22Rv1 (cell line): ENCODE measurements around the gene PLSCR1.

Experiments used
- H3K27ac ChIP-seq: fragments of 450-650 bp; 2 replicates; pipeline ENCODE4 v1.5.1; 2017
- CTCF ChIP-seq: fragments of 450-650 bp; IDR thresholded peaks from 2 replicates; pipeline ENCODE4 v1.5.1; 2017; ENCODE audit warnings: mild to moderate bottlenecking
- ZFX ChIP-seq: fragments of 450-650 bp; IDR thresholded peaks from 2 replicates; pipeline ENCODE4 v1.6.1; 2017; ENCODE audit warnings: antibody characterized with exemption, borderline replicate concordance

PLSCR1 gene

GRCh38 chr3:146542978-146543377 is 1.4 kb downstream of the PLSCR1 start:
- H3K27ac ChIP-seq, result no peak overlapping the region
- TF ChIP-seq ZFX (no peak), CTCF (no peak)

- no peak for TF ChIP-seq ZFX
- no peak for TF ChIP-seq CTCF
- H3K27ac ChIP-seq, result no peak overlapping the region
These were observed 2.2 kb downstream of the PLSCR1 start for GRCh38 chr3:146542179-146542578.

- H3K27ac ChIP-seq, result no peak overlapping the region
- TF ChIP-seq ZFX (no peak), CTCF (no peak)
These were observed 3.4 kb downstream of the PLSCR1 start for GRCh38 chr3:146540978-146541377.

GRCh38 chr3:146540236-146540635 is 4.2 kb downstream of the PLSCR1 start:
- TF ChIP-seq CTCF (no peak), ZFX (no peak)
- no peak overlapping the region for H3K27ac ChIP-seq

- TF ChIP-seq CTCF, result no peak
These were observed 5.1 kb downstream of the PLSCR1 start for GRCh38 chr3:146539315-146539714.

GRCh38 chr3:146537603-146538002 is 6.8 kb downstream of the PLSCR1 start:
- H3K27ac ChIP-seq, result no peak overlapping the region
- TF ChIP-seq CTCF, result no peak
- TF ChIP-seq ZFX, result no peak

More at GRCh38 chr3:146539315-146539714, 5.1 kb downstream of the PLSCR1 start:
- no peak overlapping the region for H3K27ac ChIP-seq

GRCh38 chr3:146536681-146537080 is 7.7 kb downstream of the PLSCR1 start:
- H3K27ac ChIP-seq, result no peak overlapping the region

More at GRCh38 chr3:146536681-146537080, 7.7 kb downstream of the PLSCR1 start:
- no peak for TF ChIP-seq CTCF
- no peak for TF ChIP-seq ZFX
